HEK293 (cell line): ENCODE results near the gene PTGDR.

Source experiments
- ZFP3 ChIP-seq: fragments of 450-650 bp; formaldehyde crosslinking; IDR thresholded peaks from 2 replicates; pipeline ENCODE4 v1.5.1; 2016; ENCODE audit warnings: low read depth, missing biosample characterization, missing genetic modification characterization
- ZNF23 ChIP-seq: fragments of 450-650 bp; formaldehyde crosslinking; IDR thresholded peaks from 2 replicates; pipeline ENCODE4 v1.5.1; 2016; ENCODE audit warnings: missing biosample characterization, missing genetic modification characterization, borderline replicate concordance
- ZNF610 ChIP-seq: fragments of 450-650 bp; formaldehyde crosslinking; IDR thresholded peaks from 2 replicates; pipeline ENCODE4 v1.5.1; 2016; ENCODE audit warnings: missing biosample characterization, missing genetic modification characterization, borderline replicate concordance
- TF ChIP-seq, protein P1 (sequence below): fragments of 450-650 bp; formaldehyde crosslinking; IDR thresholded peaks from 2 replicates; pipeline ENCODE4 v1.5.1; 2016; ENCODE audit warnings: missing biosample characterization, missing genetic modification characterization

DNA sequence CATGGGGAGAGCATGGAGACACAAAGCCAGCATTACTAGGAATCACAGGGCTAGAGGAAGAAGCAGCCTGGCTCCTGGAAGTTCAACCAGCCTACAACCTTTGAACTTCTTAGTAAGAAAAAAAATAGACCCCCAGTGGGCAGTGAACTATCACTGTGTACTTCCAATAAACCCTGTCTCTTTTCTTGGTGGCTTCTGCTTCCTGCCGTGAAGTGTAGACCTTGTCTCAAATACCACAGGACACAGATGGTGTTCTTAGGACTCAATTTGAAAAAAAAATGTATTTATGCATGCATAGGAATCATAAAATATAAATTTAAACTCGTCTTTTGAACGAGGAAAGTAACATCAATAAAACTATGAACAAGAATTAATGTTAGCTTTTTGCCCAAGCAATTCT lies 43.0 kb downstream of the PTGDR start:
- TF ChIP-seq ZNF610 (tag by site-specific recombination): no peak
- TF ChIP-seq, protein P1, sequence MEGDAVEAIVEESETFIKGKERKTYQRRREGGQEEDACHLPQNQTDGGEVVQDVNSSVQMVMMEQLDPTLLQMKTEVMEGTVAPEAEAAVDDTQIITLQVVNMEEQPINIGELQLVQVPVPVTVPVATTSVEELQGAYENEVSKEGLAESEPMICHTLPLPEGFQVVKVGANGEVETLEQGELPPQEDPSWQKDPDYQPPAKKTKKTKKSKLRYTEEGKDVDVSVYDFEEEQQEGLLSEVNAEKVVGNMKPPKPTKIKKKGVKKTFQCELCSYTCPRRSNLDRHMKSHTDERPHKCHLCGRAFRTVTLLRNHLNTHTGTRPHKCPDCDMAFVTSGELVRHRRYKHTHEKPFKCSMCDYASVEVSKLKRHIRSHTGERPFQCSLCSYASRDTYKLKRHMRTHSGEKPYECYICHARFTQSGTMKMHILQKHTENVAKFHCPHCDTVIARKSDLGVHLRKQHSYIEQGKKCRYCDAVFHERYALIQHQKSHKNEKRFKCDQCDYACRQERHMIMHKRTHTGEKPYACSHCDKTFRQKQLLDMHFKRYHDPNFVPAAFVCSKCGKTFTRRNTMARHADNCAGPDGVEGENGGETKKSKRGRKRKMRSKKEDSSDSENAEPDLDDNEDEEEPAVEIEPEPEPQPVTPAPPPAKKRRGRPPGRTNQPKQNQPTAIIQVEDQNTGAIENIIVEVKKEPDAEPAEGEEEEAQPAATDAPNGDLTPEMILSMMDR (tag by site-specific recombination): no peak
- TF ChIP-seq ZFP3: no peak
- no peak for TF ChIP-seq ZNF23 (tag by site-specific recombination)
